Fibroblast of villous mesenchyme (primary cell): ENCODE measurements around the gene QKI. TPM values are rescaled to one million over a fixed set of nuclear protein-coding genes. Genes with fewer than 3 reads are reported as not detected.

ENCODE experiments used
- DNase-seq: peaks from one replicate; pipeline ENCODE4 v3.0.0-alpha.2; 2010; ENCODE audit warnings: low read depth
- H3K4me3 ChIP-seq: 2 replicates; pipeline ENCODE4 v1.5.1; 2011; ENCODE audit warnings: low read depth, mild to moderate bottlenecking, low read length
- CTCF ChIP-seq: IDR thresholded peaks from 2 replicates; pipeline ENCODE4 v1.5.1; 2012; ENCODE audit warnings: low read depth, mild to moderate bottlenecking, low read length; ENCODE audit not compliant: insufficient read depth
- total RNA-seq: library from RNA; depleted of rRNA; stranded (reverse); fragments of >200 nt; gene quantifications from 2 replicates; pipeline ENCODE4 v1.2.3, GENCODE V29; 2012

Gene QKI
- total RNA-seq, 1 donor = 170 TPM

DNA sequence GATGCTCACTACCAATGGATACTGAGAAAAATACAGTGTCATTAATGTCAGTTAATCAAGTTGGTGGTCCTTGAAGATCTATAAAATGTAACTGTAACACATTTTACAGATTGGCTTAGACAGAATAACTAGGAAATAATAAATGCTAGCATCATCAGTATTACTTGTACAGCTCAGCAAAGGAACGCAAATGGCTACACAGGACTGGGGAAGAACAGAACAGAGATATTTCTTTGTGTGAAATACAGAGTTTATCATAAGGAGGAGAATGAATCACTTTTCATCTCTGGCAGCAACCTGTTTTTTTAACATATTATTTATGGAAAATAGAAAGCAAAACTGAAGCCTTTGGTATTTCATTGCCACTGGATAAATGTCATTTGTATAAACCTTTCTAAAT lies 8.2 kb upstream of the QKI start:
- peak overlapping the region; percentile 42 for H3K4me3 ChIP-seq
- no peak for DNase-seq

GRCh38 chr6:163406830-163407229 lies 7.7 kb upstream of the QKI start:
- no peak for TF ChIP-seq CTCF
- no peak overlapping the region for H3K4me3 ChIP-seq
- DNase-seq = no peak

More for the DNA sequence above, 8.2 kb upstream of the QKI start:
- TF ChIP-seq CTCF = no peak

DNA sequence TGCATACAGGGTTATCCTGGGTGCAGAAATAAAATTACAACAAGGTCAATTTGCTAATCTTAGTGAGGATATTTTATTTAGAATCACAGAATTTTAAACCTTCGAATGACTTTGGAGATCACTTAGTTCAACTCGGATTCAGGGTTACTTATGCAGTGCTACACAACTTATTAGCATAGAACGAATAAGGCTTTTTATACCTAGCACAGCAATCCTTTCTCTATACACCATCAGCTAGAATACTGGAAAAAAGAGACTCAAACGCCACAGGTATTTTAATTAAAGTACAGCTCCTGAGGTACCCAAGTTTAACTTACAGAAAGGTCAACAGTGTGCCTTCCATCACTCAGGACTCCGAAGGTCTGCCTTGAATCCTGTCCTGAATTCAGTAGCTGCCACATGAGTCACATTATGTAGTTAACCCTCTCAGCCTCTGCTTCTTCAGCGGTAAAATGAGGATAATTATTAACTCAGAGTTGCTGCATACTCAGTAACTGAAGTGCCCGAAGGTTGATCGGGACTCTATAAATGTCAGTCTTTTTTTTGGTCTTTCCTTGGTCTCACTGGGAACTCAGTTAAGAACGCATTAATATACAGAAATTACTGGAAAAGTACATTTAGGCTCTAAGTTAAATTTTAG lies 6.0 kb upstream of the QKI start:
- no peak overlapping the region for H3K4me3 ChIP-seq
- no peak for DNase-seq
- TF ChIP-seq CTCF = no peak

DNA sequence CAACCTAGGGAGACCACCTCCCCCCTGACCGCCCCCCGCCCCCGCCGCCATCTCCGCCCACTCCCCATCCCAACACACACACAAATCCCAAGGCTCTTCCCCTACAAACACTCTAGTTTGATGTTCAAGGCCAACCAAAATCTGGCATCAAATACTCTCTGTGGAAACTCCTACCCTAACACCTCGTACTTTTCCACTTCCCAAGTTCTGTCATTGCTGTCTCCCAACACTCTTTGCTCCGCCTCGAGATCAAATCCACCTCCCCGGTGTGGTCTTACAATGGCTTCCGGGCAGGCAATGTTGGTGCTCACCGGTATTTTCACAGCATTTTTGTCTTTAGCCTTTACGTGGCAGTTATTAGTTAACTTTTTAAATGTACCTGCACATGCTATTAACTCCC lies 4.8 kb upstream of the QKI start:
- TF ChIP-seq CTCF = no peak
- no peak overlapping the region for H3K4me3 ChIP-seq
- no peak for DNase-seq

DNA sequence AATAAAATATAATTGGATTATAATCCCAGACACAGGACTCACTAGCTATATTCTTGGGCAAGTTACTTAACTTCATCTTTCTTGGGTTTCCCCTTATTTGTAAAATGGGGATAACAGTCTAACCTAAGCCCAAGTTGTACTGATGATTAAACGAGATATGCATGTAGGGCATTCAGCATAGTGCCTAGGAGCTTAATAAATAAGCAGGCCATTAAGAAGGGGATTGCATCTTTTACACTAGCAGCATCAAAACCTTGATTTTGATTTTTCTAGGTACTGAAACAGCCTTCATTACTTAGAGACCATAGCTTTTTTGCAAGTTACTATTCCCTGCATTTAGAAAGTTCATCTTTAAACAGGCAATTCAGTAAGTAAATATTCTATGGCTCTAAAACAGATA lies 2.2 kb upstream of the QKI start:
- DNase-seq = no peak
- TF ChIP-seq CTCF = no peak
- peak overlapping the region; percentile 98 for H3K4me3 ChIP-seq

DNA sequence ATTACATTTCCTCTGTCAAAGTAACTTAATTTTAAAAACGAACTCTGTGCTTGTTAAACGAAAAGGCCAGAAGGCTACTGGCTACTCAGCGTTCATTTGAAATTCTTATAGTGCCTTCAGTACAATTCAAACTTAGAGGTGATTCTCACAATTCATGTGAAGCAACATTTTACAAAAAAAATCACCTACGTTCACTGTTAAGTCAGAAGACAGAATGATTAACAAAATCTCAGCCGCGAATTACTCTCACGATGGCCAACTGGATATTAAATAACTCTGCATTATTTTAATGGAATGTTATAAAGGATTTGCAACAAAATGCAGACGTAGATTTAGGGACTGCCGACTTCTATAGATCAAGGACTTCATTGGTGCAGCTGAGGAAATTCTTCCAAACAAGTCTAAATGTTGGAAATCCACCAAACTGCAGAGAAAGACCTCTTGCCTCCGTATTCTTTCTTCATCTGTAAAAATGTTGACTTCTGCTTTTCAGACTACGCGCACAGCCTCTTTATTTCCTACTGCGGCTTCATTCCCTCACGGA lies 1.6 kb upstream of the QKI start:
- peak overlapping the region; percentile 98 for H3K4me3 ChIP-seq
- DNase-seq = no peak
- no peak for TF ChIP-seq CTCF

- no peak for TF ChIP-seq CTCF
- peak; percentile 93 for DNase-seq
- H3K4me3 ChIP-seq = peak overlapping the region; percentile 98
These were observed 987 bp upstream of the QKI start for GRCh38 chr6:163413345-163414116.
